Measurements from ENCODE around the gene SPNS2. TPM values are rescaled to one million over a fixed set of nuclear protein-coding genes. Genes with fewer than 3 reads are reported as not detected.

SPNS2 gene
- total and polyA plus RNA-seq, 2 donors (not counting 1 experiment from before 2014, with no cell fraction given), result 0.48 TPM; not detected in 1

DNA sequence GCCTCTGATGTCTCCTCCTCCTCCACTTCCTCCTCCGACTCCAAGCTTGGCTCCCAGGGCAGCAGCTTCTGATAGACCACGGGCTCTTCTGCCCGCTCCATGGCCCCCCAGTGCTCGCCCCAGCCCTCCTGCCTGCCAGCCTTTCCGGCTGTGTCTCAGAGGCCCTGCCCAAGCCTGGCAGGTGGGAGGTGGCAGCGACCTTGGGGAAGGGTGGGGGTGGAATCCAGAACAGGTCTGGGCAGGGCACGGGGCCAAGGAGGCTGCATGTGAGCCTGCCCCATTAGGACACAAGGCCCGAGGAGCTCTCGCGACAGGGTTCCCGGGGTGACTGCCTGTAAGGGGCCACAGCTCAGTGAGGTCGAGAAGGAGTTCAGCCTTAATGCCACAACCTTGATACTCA lies 61.7 kb downstream of the SPNS2 start, which contains the start of gene GGT6:
Gene GGT6, minus strand, starts transcription at position 157 of the 400 bp plus-strand sequence. Its CDS starts 56 bp downstream, at position 101.
- Histone ChIP-seq H2AFZ (ENCODE audit: insufficient read depth, low read depth, low read length, poor library complexity, severe bottlenecking) (no peak within 1 kb of the TSS), H3K4me1 (ENCODE audit: control insufficient read depth in 2 of 2, insufficient read depth in 2 of 2, low read length in 2 of 2) (peaks cover 17 to 21% of the 10 kb centered on the region in 2 donors), H3K79me2 (ENCODE audit: control insufficient read depth, insufficient read depth, low read length) (no peaks in the 10 kb centered on the region), H3K27ac (ENCODE audit: low read length in 2 of 2) (no peak within 1 kb of the TSS), H3K4me3 (ENCODE audit: control extremely low read depth in 1 of 5, extremely low read depth in 1 of 5, insufficient read depth in 1 of 5, low read depth in 2 of 5, low read length in 4 of 5) (no peak within 1 kb of the TSS), H3K36me3 (replicated peaks in 1 of 2; ENCODE audit: control extremely low read depth in 1 of 2, control insufficient read depth in 1 of 2, extremely low read depth in 1 of 2, insufficient read depth in 2 of 2, low read length in 1 of 2) (no peaks in the 10 kb centered on the region), H3K9ac (ENCODE audit: low read length) (no peak within 1 kb of the TSS), H4K20me1 (ENCODE audit: control insufficient read depth, insufficient read depth, low read length, poor library complexity, severe bottlenecking) (no peaks in the 10 kb centered on the region), H3K27me3 (replicated peaks in 1 of 4; ENCODE audit: control extremely low read depth in 1 of 4, control insufficient read depth in 3 of 4, insufficient read depth in 4 of 4, low read length in 3 of 4) (no peaks in the 10 kb centered on the region), H3K4me2 (replicated peaks; ENCODE audit: low read depth, low read length, poor library complexity, severe bottlenecking) (no peak within 1 kb of the TSS), H3K9me3 (ENCODE audit: control extremely low read depth in 1 of 3, control insufficient read depth in 2 of 3, insufficient read depth in 1 of 3, low read length in 2 of 3) (no peaks in the 10 kb centered on the region)
- H3K27me3 Mint-ChIP-seq, result no peaks in the 10 kb centered on the region
- no peaks in the 10 kb centered on the region for H3K9me3 Mint-ChIP-seq (ENCODE audit: insufficient read depth)
- 96% methylated on average over 12 of the region's 12 CpGs for WGBS (ENCODE audit: insufficient coverage)
- DNase-seq, result no peak
- no peak for ATAC-seq (ENCODE audit: low read depth)
- TF ChIP-seq, protein P1, sequence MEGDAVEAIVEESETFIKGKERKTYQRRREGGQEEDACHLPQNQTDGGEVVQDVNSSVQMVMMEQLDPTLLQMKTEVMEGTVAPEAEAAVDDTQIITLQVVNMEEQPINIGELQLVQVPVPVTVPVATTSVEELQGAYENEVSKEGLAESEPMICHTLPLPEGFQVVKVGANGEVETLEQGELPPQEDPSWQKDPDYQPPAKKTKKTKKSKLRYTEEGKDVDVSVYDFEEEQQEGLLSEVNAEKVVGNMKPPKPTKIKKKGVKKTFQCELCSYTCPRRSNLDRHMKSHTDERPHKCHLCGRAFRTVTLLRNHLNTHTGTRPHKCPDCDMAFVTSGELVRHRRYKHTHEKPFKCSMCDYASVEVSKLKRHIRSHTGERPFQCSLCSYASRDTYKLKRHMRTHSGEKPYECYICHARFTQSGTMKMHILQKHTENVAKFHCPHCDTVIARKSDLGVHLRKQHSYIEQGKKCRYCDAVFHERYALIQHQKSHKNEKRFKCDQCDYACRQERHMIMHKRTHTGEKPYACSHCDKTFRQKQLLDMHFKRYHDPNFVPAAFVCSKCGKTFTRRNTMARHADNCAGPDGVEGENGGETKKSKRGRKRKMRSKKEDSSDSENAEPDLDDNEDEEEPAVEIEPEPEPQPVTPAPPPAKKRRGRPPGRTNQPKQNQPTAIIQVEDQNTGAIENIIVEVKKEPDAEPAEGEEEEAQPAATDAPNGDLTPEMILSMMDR (IDR thresholded peaks at IDR 0.05), result no peak
- no peak for TF ChIP-seq EZH2 (IDR thresholded peaks at IDR 0.05; ENCODE audit: borderline replicate concordance, insufficient read depth, low read depth, low read length, poor library complexity, severe bottlenecking)
- POLR2A ChIA-PET, result no interaction called here
- CTCF ChIA-PET, result interaction anchor here (1.0 kb wide), 1 partner anchor 142 kb away, joined by 3 read pairs; no protein-coding TSS in a partner anchor
- intact Hi-C loops (cut with micrococcal nuclease), result loop anchor here (10.0 kb wide), 3 partner anchors 144 to 346 kb away; partner anchors contain the start of genes PELP1 and PSMB6
- no peak within 1 kb of the TSS for H3K4me3 Mint-ChIP-seq
- H3K27ac Mint-ChIP-seq, result no peak within 1 kb of the TSS
- H3K4me1 Mint-ChIP-seq, result peaks cover 29% of the 10 kb centered on the region

DNA sequence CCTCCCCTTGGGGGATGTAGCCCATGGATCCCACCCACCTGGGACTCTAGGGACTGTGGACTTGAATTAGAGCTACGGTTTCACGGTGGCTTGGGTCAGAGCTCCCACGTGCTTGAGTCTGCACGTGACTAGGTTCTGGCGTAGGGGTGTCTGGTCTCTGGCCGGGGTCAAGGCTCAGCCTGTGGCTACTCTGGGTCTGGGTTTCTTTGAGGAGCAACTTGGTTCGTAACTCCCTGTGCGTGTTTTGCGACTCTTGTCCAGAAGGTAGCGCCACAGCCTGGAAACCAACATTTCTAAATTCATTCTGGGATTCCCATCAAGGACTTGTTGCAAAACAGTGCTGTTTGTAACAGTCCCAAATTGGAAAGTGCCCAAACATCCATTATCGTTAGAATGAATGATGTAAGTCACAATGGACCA lies 62.2 kb downstream of the SPNS2 start:
- DNase-seq (no peak), ATAC-seq (ENCODE audit: low read depth) (no peak)
- Histone ChIP-seq H3K9ac (ENCODE audit: low read length) (no peak overlapping the region), H3K27ac (ENCODE audit: low read length in 2 of 2) (no peak overlapping the region), H3K79me2 (ENCODE audit: control insufficient read depth, insufficient read depth, low read length) (no peaks in the 10 kb centered on the region), H4K20me1 (ENCODE audit: control insufficient read depth, insufficient read depth, low read length, poor library complexity, severe bottlenecking) (no peaks in the 10 kb centered on the region), H3K4me3 (ENCODE audit: control extremely low read depth in 1 of 5, extremely low read depth in 1 of 5, insufficient read depth in 1 of 5, low read depth in 2 of 5, low read length in 4 of 5) (no peak overlapping the region), H3K36me3 (replicated peaks in 1 of 2; ENCODE audit: control extremely low read depth in 1 of 2, control insufficient read depth in 1 of 2, extremely low read depth in 1 of 2, insufficient read depth in 2 of 2, low read length in 1 of 2) (no peaks in the 10 kb centered on the region), H3K4me2 (replicated peaks; ENCODE audit: low read depth, low read length, poor library complexity, severe bottlenecking) (no peak overlapping the region), H3K4me1 (ENCODE audit: control insufficient read depth in 2 of 2, insufficient read depth in 2 of 2, low read length in 2 of 2) (peaks cover 18 to 22% of the 10 kb centered on the region in 2 donors), H3K9me3 (ENCODE audit: control extremely low read depth in 1 of 3, control insufficient read depth in 2 of 3, insufficient read depth in 1 of 3, low read length in 2 of 3) (no peaks in the 10 kb centered on the region), H3K27me3 (replicated peaks in 1 of 4; ENCODE audit: control extremely low read depth in 1 of 4, control insufficient read depth in 3 of 4, insufficient read depth in 4 of 4, low read length in 3 of 4) (no peaks in the 10 kb centered on the region), H2AFZ (ENCODE audit: insufficient read depth, low read depth, low read length, poor library complexity, severe bottlenecking) (no peak overlapping the region)
- POLR2A ChIA-PET, result no interaction called here
- WGBS (ENCODE audit: insufficient coverage), result 89% methylated on average over 11 of the region's 11 CpGs
- H3K9me3 Mint-ChIP-seq (ENCODE audit: insufficient read depth), result no peaks in the 10 kb centered on the region
- no peak overlapping the region for H3K4me3 Mint-ChIP-seq
- intact Hi-C loops (cut with micrococcal nuclease), result loop anchor here (10.0 kb wide), 3 partner anchors 144 to 346 kb away; partner anchors contain the start of genes PELP1 and PSMB6
- no peak overlapping the region for H3K27ac Mint-ChIP-seq
- peaks cover 29% of the 10 kb centered on the region for H3K4me1 Mint-ChIP-seq
- no peak for TF ChIP-seq EZH2 (IDR thresholded peaks at IDR 0.05; ENCODE audit: borderline replicate concordance, insufficient read depth, low read depth, low read length, poor library complexity, severe bottlenecking)
- TF ChIP-seq, protein P1 (IDR thresholded peaks at IDR 0.05), result no peak
- CTCF ChIA-PET, result interaction anchor here (1.0 kb wide), 1 partner anchor 142 kb away, joined by 3 read pairs; no protein-coding TSS in a partner anchor
- H3K27me3 Mint-ChIP-seq, result no peaks in the 10 kb centered on the region

All from B cell (primary cell).